PC-9 (cell line): ENCODE results near the gene TRIM40. TPM values are rescaled to one million over a fixed set of nuclear protein-coding genes. Genes with fewer than 3 reads are reported as not detected.

Experiments used
- BruUV-seq: library from RNA; stranded (reverse); fragments of 400-500 nt; replicated peaks from 2 replicates; lab custom pipeline; 2021; lab: Mats Ljungman, UMichigan
- CTCF ChIA-PET: fragments of 300-600 bp; sonication (Branson Sonifier 250); formaldehyde crosslinking; loops from one replicate; lab custom pipeline; 2022; ENCODE audit warnings: antibody characterized with exemption; lab: Charles Lee
- POLR2A ChIA-PET: fragments of 300-600 bp; sonication (Branson Sonifier 250); formaldehyde crosslinking; loops from one replicate; lab custom pipeline; 2022; ENCODE audit warnings: antibody characterized with exemption; ENCODE audit not compliant: unreplicated experiment; lab: Charles Lee
- DNase-seq, 2 experiments: peaks; one replicate each; pipeline versions ENCODE4 v3.0.0 to v3.0.0-alpha.2; 2015 to 2022; ENCODE audit warnings: mixed read lengths in 1 of 2
- H2AFZ ChIP-seq: fragments of 200-600 bp; sonication (generic); 2 replicates; pipeline ENCODE4 v1.8.1; 2017; ENCODE audit warnings: antibody characterized with exemption
- H3F3A ChIP-seq: fragments of 200-600 bp; sonication (generic); 2 replicates; pipeline ENCODE4 v1.8.1; 2017; ENCODE audit warnings: antibody characterized with exemption, mild to moderate bottlenecking, low read depth; ENCODE audit not compliant: insufficient read depth
- H3K27ac ChIP-seq: fragments of 200-600 bp; sonication (generic); 2 replicates; pipeline ENCODE4 v1.6.1; 2016; ENCODE audit warnings: mixed run types
- H3K27me3 ChIP-seq: fragments of 200-600 bp; sonication (generic); 2 replicates; pipeline ENCODE4 v1.6.1; 2016; ENCODE audit warnings: low read depth, mixed run types; ENCODE audit not compliant: insufficient read depth
- H3K36me3 ChIP-seq: fragments of 200-600 bp; sonication (generic); 2 replicates; pipeline ENCODE4 v1.6.1; 2016; ENCODE audit warnings: low read depth, mixed run types
- H3K4me1 ChIP-seq: fragments of 200-600 bp; sonication (generic); replicated peaks from 2 replicates; pipeline ENCODE4 v1.6.1; 2016; ENCODE audit warnings: mixed run types; ENCODE audit not compliant: insufficient read depth
- H3K4me2 ChIP-seq: fragments of 200-600 bp; sonication (generic); 2 replicates; pipeline ENCODE4 v1.6.1; 2017; ENCODE audit warnings: mixed run types
- H3K4me3 ChIP-seq: fragments of 200-600 bp; sonication (generic); 2 replicates; pipeline ENCODE4 v1.6.1; 2016; ENCODE audit warnings: mixed run types
- H3K79me2 ChIP-seq: fragments of 200-600 bp; sonication (generic); 2 replicates; pipeline ENCODE4 v1.6.1; 2017; ENCODE audit warnings: low read depth, mixed run types
- H3K9me2 ChIP-seq: fragments of 200-600 bp; sonication (generic); 2 replicates; pipeline ENCODE4 v1.8.1; 2017; ENCODE audit warnings: mild to moderate bottlenecking; ENCODE audit not compliant: insufficient read depth
- H3K9me3 ChIP-seq: fragments of 200-600 bp; sonication (generic); 2 replicates; pipeline ENCODE4 v1.8.1; 2016; ENCODE audit warnings: low read depth; ENCODE audit not compliant: insufficient read depth
- H4K20me1 ChIP-seq: fragments of 200-600 bp; sonication (generic); 2 replicates; pipeline ENCODE4 v1.8.1; 2017; ENCODE audit not compliant: insufficient read depth
- CTCF ChIP-seq: fragments of 200-600 bp; sonication (generic); conservative IDR thresholded peaks from 2 replicates; pipeline ENCODE4 v1.6.1; 2017; ENCODE audit warnings: mixed run types, antibody characterized with exemption, mild to moderate bottlenecking, moderate library complexity
- EZH2 ChIP-seq: fragments of 200-600 bp; sonication (generic); IDR thresholded peaks from 2 replicates; pipeline ENCODE4 v1.8.0; 2017; ENCODE audit warnings: antibody characterized with exemption, low read depth
- intact Hi-C: fragments of 100-400 bp; cut with micrococcal nuclease; formaldehyde crosslinking; loops from one replicate; pipeline ENCODE4 v1.10.0; 2022; ENCODE audit not compliant: unreplicated experiment
- total RNA-seq: library from RNA; stranded (reverse); gene quantifications from 2 replicates; pipeline ENCODE4 v1.2.3, GENCODE V29; 2021

TRIM40 gene
- total RNA-seq, 1 experiment from 2014 or later: not detected

- Histone ChIP-seq H3K4me2 (peak overlapping the region; percentile 75), H3F3A (no peaks in the 10 kb centered on the region), H4K20me1 (no peaks in the 10 kb centered on the region), H3K27ac (no peak overlapping the region), H3K9me2 (no peaks in the 10 kb centered on the region), H3K79me2 (no peaks in the 10 kb centered on the region), H3K9me3 (no peaks in the 10 kb centered on the region), H2AFZ (no peak overlapping the region), H3K27me3 (no peaks in the 10 kb centered on the region), H3K4me1 (peaks cover 28% of the 10 kb centered on the region), H3K36me3 (no peaks in the 10 kb centered on the region), H3K4me3 (no peak overlapping the region; the same call in 1 of the 2 replicates)
- intact Hi-C loops: loop anchor here (1.0 to 2.0 kb wide), 7 partner anchors 28 to 426 kb away; partner anchors contain the start of genes PPP1R11 and RNF39
- CTCF ChIA-PET: interaction anchor here (0.6 to 4.3 kb wide), 9 partner anchors 27 to 1262 kb away, joined by 3 to 28 read pairs (median 4); partner anchors contain the start of gene POLR1H
- POLR2A ChIA-PET: interaction anchor here (0.6 to 0.7 kb wide), 2 partner anchors 37 to 483 kb away, joined by 3 read pairs; no protein-coding TSS in a partner anchor
- DNase-seq: peak; percentile 59 to 80
- BruUV-seq: no TSS peak
- TF ChIP-seq EZH2 (no peak), CTCF (peak; percentile 98)
Measured at GRCh38 chr6:30130887-30131862, 4.8 kb upstream of the TRIM40 start.

- Histone ChIP-seq H3F3A (no peaks in the 10 kb centered on the region), H3K9me2 (no peaks in the 10 kb centered on the region), H3K79me2 (no peaks in the 10 kb centered on the region), H3K4me2 (no peak overlapping the region), H3K27ac (no peak overlapping the region), H3K36me3 (no peaks in the 10 kb centered on the region), H3K4me1 (peaks cover 28% of the 10 kb centered on the region), H2AFZ (no peak overlapping the region), H4K20me1 (no peaks in the 10 kb centered on the region), H3K9me3 (no peaks in the 10 kb centered on the region), H3K27me3 (no peaks in the 10 kb centered on the region), H3K4me3 (no peak overlapping the region)
- ChIA-PET POLR2A (no interaction called here), CTCF (interaction anchor here (0.6 to 4.3 kb wide), 7 partner anchors 28 to 1261 kb away, joined by 3 to 28 read pairs (median 4); partner anchors contain the start of gene POLR1H)
- DNase-seq: no peak
- no TSS peak for BruUV-seq
- intact Hi-C loops: loop anchor here (1.0 to 2.0 kb wide), 7 partner anchors 29 to 427 kb away; partner anchors contain the start of genes PPP1R11 and RNF39
- TF ChIP-seq CTCF (no peak), EZH2 (no peak)
Measured at GRCh38 chr6:30131947-30132497, 3.9 kb upstream of the TRIM40 start.

GRCh38 chr6:30135147-30135546, 793 bp upstream of the TRIM40 start:
- Histone ChIP-seq H3K4me3 (no peak overlapping the region), H4K20me1 (no peaks in the 10 kb centered on the region), H3K4me2 (no peak overlapping the region), H2AFZ (no peak overlapping the region), H3K9me2 (no peaks in the 10 kb centered on the region), H3K27me3 (no peaks in the 10 kb centered on the region), H3K4me1 (peaks cover 11% of the 10 kb centered on the region), H3K36me3 (no peaks in the 10 kb centered on the region), H3K9me3 (no peaks in the 10 kb centered on the region), H3K27ac (no peak overlapping the region), H3K79me2 (no peaks in the 10 kb centered on the region), H3F3A (no peaks in the 10 kb centered on the region)
- no peak for DNase-seq
- intact Hi-C loops: no loop called here
- BruUV-seq: no TSS peak
- TF ChIP-seq EZH2 (no peak), CTCF (no peak)
- POLR2A ChIA-PET: no interaction called here
- CTCF ChIA-PET: no interaction called here
